ENCODE measurements around the gene PMS2. TPM values are rescaled to one million over a fixed set of nuclear protein-coding genes. Genes with fewer than 3 reads are reported as not detected.
A peak's percentile ranks its signal among the peaks of the same experiment; 100 is the strongest.

PMS2 gene
- total and polyA plus RNA-seq, 9 of the 15 experiments (the other 6 are each of a cell fraction or from before 2014, with no cell fraction given) = 4.9 to 27.6 (median 16.5) TPM

DNA sequence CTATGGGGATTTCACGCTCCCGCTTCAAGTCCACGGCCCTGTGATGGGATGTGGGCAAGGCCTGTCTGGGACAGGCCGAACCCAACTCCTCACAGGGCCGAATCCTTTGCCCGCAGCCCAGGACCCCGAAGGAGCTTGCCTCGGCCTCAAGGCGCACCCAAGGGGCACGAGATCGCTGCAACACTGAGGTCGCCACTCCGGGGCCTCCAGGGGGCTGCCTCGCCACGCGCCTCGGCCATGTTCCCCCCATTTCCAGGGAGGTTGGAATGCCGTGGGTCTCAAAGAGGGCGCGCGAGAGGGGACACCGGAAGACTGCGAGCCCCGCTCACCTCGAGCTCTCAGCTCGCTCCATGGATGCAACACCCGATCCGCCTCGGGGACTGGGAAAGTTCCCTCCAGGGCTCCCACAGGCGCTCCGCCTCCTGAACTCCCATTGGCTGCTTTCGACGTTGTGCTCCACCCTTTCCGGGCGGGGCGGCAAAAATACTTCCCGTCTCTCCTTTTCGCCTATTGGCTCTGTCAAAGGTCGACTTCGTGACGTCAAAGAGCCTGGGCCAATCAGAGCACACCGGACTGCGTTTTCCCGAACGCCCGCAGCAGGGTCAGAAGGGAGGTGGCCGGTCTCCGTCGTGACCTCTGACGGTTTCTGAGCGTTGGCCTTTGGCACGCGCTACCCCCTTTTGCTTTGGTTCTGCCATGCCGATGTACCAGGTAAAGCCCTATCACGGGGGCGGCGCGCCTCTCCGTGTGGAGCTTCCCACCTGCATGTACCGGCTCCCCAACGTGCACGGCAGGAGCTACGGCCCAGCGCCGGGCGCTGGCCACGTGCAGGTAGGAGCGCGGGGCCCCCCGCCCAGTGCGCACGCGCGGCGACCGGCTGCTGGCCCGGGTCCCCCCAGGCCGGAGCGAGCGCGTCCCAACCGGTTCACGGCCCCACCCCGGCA lies at the start of gene PMS2, which contains the start of gene AIMP2 (continued):
- TF ChIP-seq PCBP1 (IDR thresholded peaks at IDR 0.05; ENCODE audit: low read depth, low read length, poor library complexity, severe bottlenecking) (peak; percentile 40), NFE2L1 (tag; IDR thresholded peaks at IDR 0.05; ENCODE audit: borderline replicate concordance, low read depth) (no peak), MED1 (CRISPR knock-in tag; IDR thresholded peaks at IDR 0.05; ENCODE audit: borderline replicate concordance) (no peak), MCM2 (IDR thresholded peaks at IDR 0.05; ENCODE audit: low read depth) (no peak), HDAC8 (tag; IDR thresholded peaks at IDR 0.05) (peak; percentile 93), ZNF57 (CRISPR knock-in tag; IDR thresholded peaks at IDR 0.05) (peak; percentile 66; the same call in 1 of the 2 replicates), ZKSCAN8 (CRISPR knock-in tag; IDR thresholded peaks at IDR 0.05) (no peak), CXXC5 (CRISPR knock-in tag; IDR thresholded peaks at IDR 0.05) (peak; percentile 98), TGIF2 (CRISPR knock-in tag; IDR thresholded peaks at IDR 0.05) (peak; percentile 66), BCL6 (CRISPR knock-in tag; IDR thresholded peaks at IDR 0.05) (peak; percentile 67; the same call in 1 of the 2 replicates), PREB (CRISPR knock-in tag; IDR thresholded peaks at IDR 0.05) (no peak), FOXP4 (CRISPR knock-in tag; IDR thresholded peaks at IDR 0.05; ENCODE audit: borderline replicate concordance) (peak; percentile 78; the same call in 1 of the 2 replicates), MBD1 (CRISPR knock-in tag; IDR thresholded peaks at IDR 0.05) (no peak), BCOR (IDR thresholded peaks at IDR 0.05) (no peak), ZC3H8 (IDR thresholded peaks at IDR 0.05) (no peak), ZBTB1 (CRISPR knock-in tag; IDR thresholded peaks at IDR 0.05; ENCODE audit: borderline replicate concordance, low read depth) (peak; percentile 80), SMARCB1 (IDR thresholded peaks at IDR 0.05; ENCODE audit: insufficient read length, low read depth) (no peak), ZNF121 (CRISPR knock-in tag; conservative IDR thresholded peaks at IDR 0.05) (no peak)
- TF ChIP-seq, protein P1, sequence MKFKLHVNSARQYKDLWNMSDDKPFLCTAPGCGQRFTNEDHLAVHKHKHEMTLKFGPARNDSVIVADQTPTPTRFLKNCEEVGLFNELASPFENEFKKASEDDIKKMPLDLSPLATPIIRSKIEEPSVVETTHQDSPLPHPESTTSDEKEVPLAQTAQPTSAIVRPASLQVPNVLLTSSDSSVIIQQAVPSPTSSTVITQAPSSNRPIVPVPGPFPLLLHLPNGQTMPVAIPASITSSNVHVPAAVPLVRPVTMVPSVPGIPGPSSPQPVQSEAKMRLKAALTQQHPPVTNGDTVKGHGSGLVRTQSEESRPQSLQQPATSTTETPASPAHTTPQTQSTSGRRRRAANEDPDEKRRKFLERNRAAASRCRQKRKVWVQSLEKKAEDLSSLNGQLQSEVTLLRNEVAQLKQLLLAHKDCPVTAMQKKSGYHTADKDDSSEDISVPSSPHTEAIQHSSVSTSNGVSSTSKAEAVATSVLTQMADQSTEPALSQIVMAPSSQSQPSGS (CRISPR knock-in tag; IDR thresholded peaks at IDR 0.05) = peak; percentile 64; the same call in 1 of the 2 replicates
- TF ChIP-seq, protein P2, sequence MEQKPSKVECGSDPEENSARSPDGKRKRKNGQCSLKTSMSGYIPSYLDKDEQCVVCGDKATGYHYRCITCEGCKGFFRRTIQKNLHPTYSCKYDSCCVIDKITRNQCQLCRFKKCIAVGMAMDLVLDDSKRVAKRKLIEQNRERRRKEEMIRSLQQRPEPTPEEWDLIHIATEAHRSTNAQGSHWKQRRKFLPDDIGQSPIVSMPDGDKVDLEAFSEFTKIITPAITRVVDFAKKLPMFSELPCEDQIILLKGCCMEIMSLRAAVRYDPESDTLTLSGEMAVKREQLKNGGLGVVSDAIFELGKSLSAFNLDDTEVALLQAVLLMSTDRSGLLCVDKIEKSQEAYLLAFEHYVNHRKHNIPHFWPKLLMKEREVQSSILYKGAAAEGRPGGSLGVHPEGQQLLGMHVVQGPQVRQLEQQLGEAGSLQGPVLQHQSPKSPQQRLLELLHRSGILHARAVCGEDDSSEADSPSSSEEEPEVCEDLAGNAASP (IDR thresholded peaks at IDR 0.05) = no peak
